Stimulated activated CD4-positive, alpha-beta T cell treated with anti-CD3 and anti-CD28 coated beads, Interleukin-2, amount 100 ng/mL, for 24 hours (primary cell): Measurements from ENCODE around the gene GPR137C.

ENCODE experiments used
- DNase-seq, 2 donors: peaks; one replicate each; pipeline ENCODE4 v3.0.0-alpha.2; 2020

GPR137C gene

DNA sequence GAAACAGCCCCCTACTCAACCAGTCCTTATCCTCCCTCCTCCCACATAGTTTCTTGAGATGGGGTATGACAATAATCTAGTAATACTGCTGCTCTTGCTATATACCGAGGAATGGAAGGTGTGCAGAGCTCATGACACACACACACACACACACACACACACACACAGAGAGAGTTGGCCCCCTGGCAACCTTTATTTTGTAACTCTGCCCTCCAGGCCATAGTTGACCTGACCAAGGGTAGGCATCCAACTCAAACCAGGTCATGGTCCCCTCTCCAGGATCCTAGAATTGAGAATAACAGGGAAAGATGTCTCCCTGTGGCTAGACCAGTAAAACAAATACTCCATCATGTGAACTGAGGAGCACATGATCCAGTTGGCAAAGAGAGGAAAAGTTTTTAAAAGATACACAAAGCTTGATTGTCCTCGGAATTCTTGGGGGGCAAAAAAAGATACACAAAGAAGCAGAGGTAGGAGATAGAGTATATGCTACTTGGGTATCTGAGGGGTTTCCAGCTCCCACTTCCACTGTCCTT, 131.4 kb downstream of the GPR137C start:
- no peak for DNase-seq

DNA sequence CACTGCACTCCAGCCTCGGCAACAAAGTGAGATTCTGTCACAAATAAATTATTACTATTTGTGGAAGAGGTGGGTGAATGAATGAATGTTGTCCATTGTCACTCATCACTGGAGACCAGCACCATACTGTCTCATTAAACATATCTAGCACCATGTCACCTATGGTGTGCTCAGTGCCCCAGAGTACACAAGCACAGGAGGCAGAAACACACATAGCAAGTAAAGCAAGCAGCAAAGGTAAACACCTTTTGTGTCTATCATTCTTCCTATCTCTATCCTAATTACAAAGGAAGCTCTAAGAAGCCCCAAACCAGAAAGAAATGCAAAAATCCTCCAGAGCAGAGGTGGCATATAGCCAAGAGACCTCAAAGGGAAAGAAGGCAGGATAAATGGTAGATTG, 133.5 kb downstream of the GPR137C start:
- DNase-seq: no peak
